ENCODE results near the gene GPR61.

- TF ChIP-seq CTCF (optimal IDR thresholded peaks at IDR 0.05 in 1 of 3, IDR thresholded peaks at IDR 0.05 in 1 of 3, conservative IDR thresholded peaks at IDR 0.05 in 1 of 3; ENCODE audit: extremely low read depth in 1 of 3, insufficient read depth in 2 of 3, low read length in 3 of 3) (no peak), EZH2 (IDR thresholded peaks at IDR 0.05; ENCODE audit: low read length) (no peak)
These were observed 3.8 kb downstream of the GPR61 start for GRCh38 chr1:109543283-109543987.

All from keratinocyte (primary cell).